ENCODE data around the gene PRKN. TPM values are rescaled to one million over a fixed set of nuclear protein-coding genes. Genes with fewer than 3 reads are reported as not detected.

PRKN gene
- total and polyA plus RNA-seq, 2 donors (not counting 3 experiments of a cell fraction or from before 2014, with no cell fraction given): 0.06 TPM; not detected in 1

- Histone ChIP-seq H3K4me1 (ENCODE audit: control insufficient read depth, extremely low read depth, insufficient read depth, low read length) (no peaks in the 10 kb centered on the region), H3K36me3 (ENCODE audit: control insufficient read depth in 2 of 2, extremely low read depth in 1 of 2, insufficient read depth in 2 of 2, low read length in 2 of 2) (no peaks in the 10 kb centered on the region), H3K4me2 (ENCODE audit: insufficient read depth, low read length) (no peak overlapping the region), H3K9me3 (replicated peaks; ENCODE audit: control insufficient read depth, insufficient read depth, low read length) (no peaks in the 10 kb centered on the region), H4K20me1 (replicated peaks; ENCODE audit: control insufficient read depth, extremely low read depth, insufficient read depth, low read length) (no peaks in the 10 kb centered on the region), H3K79me2 (ENCODE audit: control insufficient read depth, insufficient read depth, low read length) (no peaks in the 10 kb centered on the region), H3K27ac (ENCODE audit: insufficient read depth, low read depth, low read length) (no peak overlapping the region), H2AFZ (ENCODE audit: low read depth, low read length) (no peak overlapping the region), H3K9me1 (replicated peaks; ENCODE audit: control insufficient read depth, extremely low read depth, insufficient read depth, low read length) (no peaks in the 10 kb centered on the region), H3K4me3 (replicated peaks in 1 of 3; ENCODE audit: insufficient read depth in 1 of 3, low read depth in 1 of 3, low read length in 3 of 3) (no peak overlapping the region), H3K9ac (replicated peaks; ENCODE audit: extremely low read depth, insufficient read depth, low read length) (no peak overlapping the region), H3K27me3 (ENCODE audit: control insufficient read depth in 2 of 2, insufficient read depth in 2 of 2, low read length in 2 of 2) (no peaks in the 10 kb centered on the region)
- BruUV-seq (replicated peaks): no TSS peak
- TF ChIP-seq CTCF (IDR thresholded peaks at IDR 0.05; ENCODE audit: extremely low read depth in 1 of 2, insufficient read depth in 1 of 2, low read depth in 1 of 2, low read length in 2 of 2) (no peak), MAX (IDR thresholded peaks at IDR 0.05; ENCODE audit: insufficient read depth, insufficient read length) (no peak), POLR2A (IDR thresholded peaks at IDR 0.05; ENCODE audit: low read depth, low read length) (no peak), EZH2 (IDR thresholded peaks at IDR 0.05; ENCODE audit: borderline replicate concordance, low read depth, low read length, severe bottlenecking) (no peak), GATA2 (IDR thresholded peaks at IDR 0.05; ENCODE audit: insufficient read depth, insufficient read length, low read depth, low read length) (no peak), POLR2AphosphoS5 (IDR thresholded peaks at IDR 0.05; ENCODE audit: insufficient read depth, low read depth, low read length) (no peak), MYC (IDR thresholded peaks at IDR 0.05; ENCODE audit: low read depth, low read length) (no peak), JUN (IDR thresholded peaks at IDR 0.05; ENCODE audit: borderline replicate concordance, insufficient read depth, insufficient read length, low read depth) (no peak), FOS (IDR thresholded peaks at IDR 0.05; ENCODE audit: borderline replicate concordance, insufficient read depth, low read length) (no peak)
- ChIA-PET CTCF (no interaction called here), POLR2A (no interaction called here)
- DNase-seq (ENCODE audit: low read depth, low spot score) (no peak), FAIRE-seq (no peak)
- intact Hi-C loops (cut with micrococcal nuclease): no loop called here
- dilution Hi-C loops (cut with MboI; ENCODE audit: extremely low pct_ligation_motif_present, low sequenced_read_pairs): no loop called here
These were observed 768.5 kb downstream of the PRKN start for GRCh38 chr6:161959072-161959471.

Data from endothelial cell of umbilical vein (primary cell).